ENCODE results near the gene PAK2. TPM values are rescaled to one million over a fixed set of nuclear protein-coding genes. Genes with fewer than 3 reads are reported as not detected.

PAK2 gene
- total and polyA plus RNA-seq, 9 of the 15 experiments (the other 6 are each of a cell fraction or from before 2014, with no cell fraction given): 13.2 to 72.4 (median 35.7) TPM

GRCh38 chr3:196842567-196843434, 103.1 kb downstream of the PAK2 start (continued):
- TF ChIP-seq PTBP1 (IDR thresholded peaks at IDR 0.05; ENCODE audit: low read depth, low read length): no peak
- TF ChIP-seq TAF7 (tag; IDR thresholded peaks at IDR 0.05): peak; percentile 100
- no peak for TF ChIP-seq ZNF184 (CRISPR knock-in tag; IDR thresholded peaks at IDR 0.05)
- no peak for TF ChIP-seq KHSRP (IDR thresholded peaks at IDR 0.05)
- TF ChIP-seq ZNF561 (CRISPR knock-in tag; conservative IDR thresholded peaks at IDR 0.05): peak; percentile 99
- no peak for TF ChIP-seq ZNF384 (IDR thresholded peaks at IDR 0.05; ENCODE audit: low read depth, low read length)
- TF ChIP-seq ZNF3 (CRISPR knock-in tag; IDR thresholded peaks at IDR 0.05): peak; percentile 89
- no peak for TF ChIP-seq KDM4B (IDR thresholded peaks at IDR 0.05; ENCODE audit: borderline replicate concordance in 2 of 2, low read depth in 1 of 2)
- TF ChIP-seq, protein P1, sequence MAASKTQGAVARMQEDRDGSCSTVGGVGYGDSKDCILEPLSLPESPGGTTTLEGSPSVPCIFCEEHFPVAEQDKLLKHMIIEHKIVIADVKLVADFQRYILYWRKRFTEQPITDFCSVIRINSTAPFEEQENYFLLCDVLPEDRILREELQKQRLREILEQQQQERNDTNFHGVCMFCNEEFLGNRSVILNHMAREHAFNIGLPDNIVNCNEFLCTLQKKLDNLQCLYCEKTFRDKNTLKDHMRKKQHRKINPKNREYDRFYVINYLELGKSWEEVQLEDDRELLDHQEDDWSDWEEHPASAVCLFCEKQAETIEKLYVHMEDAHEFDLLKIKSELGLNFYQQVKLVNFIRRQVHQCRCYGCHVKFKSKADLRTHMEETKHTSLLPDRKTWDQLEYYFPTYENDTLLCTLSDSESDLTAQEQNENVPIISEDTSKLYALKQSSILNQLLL (CRISPR knock-in tag; IDR thresholded peaks at IDR 0.05; ENCODE audit: borderline replicate concordance): no peak
- TF ChIP-seq PRMT5 (CRISPR knock-in tag; IDR thresholded peaks at IDR 0.05): no peak
- TF ChIP-seq HDGF (IDR thresholded peaks at IDR 0.05): no peak
- TF ChIP-seq, protein P2, sequence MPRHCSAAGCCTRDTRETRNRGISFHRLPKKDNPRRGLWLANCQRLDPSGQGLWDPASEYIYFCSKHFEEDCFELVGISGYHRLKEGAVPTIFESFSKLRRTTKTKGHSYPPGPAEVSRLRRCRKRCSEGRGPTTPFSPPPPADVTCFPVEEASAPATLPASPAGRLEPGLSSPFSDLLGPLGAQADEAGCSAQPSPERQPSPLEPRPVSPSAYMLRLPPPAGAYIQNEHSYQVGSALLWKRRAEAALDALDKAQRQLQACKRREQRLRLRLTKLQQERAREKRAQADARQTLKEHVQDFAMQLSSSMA (CRISPR knock-in tag; IDR thresholded peaks at IDR 0.05): peak; percentile 93
- TF ChIP-seq, protein P3, sequence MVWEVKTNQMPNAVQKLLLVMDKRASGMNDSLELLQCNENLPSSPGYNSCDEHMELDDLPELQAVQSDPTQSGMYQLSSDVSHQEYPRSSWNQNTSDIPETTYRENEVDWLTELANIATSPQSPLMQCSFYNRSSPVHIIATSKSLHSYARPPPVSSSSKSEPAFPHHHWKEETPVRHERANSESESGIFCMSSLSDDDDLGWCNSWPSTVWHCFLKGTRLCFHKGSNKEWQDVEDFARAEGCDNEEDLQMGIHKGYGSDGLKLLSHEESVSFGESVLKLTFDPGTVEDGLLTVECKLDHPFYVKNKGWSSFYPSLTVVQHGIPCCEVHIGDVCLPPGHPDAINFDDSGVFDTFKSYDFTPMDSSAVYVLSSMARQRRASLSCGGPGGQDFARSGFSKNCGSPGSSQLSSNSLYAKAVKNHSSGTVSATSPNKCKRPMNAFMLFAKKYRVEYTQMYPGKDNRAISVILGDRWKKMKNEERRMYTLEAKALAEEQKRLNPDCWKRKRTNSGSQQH (CRISPR knock-in tag; IDR thresholded peaks at IDR 0.05): peak; percentile 99
- TF ChIP-seq XRCC3 (IDR thresholded peaks at IDR 0.05): no peak
- TF ChIP-seq EP300 (IDR thresholded peaks at IDR 0.05; ENCODE audit: low read length): peak; percentile 88
- no peak for TF ChIP-seq ZNF146 (CRISPR knock-in tag; IDR thresholded peaks at IDR 0.05; ENCODE audit: unreplicated experiment)
- TF ChIP-seq ZNF589 (CRISPR knock-in tag; IDR thresholded peaks at IDR 0.05; ENCODE audit: low read depth): peak; percentile 100
- TF ChIP-seq, protein P4, sequence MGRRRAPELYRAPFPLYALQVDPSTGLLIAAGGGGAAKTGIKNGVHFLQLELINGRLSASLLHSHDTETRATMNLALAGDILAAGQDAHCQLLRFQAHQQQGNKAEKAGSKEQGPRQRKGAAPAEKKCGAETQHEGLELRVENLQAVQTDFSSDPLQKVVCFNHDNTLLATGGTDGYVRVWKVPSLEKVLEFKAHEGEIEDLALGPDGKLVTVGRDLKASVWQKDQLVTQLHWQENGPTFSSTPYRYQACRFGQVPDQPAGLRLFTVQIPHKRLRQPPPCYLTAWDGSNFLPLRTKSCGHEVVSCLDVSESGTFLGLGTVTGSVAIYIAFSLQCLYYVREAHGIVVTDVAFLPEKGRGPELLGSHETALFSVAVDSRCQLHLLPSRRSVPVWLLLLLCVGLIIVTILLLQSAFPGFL (CRISPR knock-in tag; IDR thresholded peaks at IDR 0.05): no peak
- peak; percentile 64 to 100 for TF ChIP-seq MAZ (CRISPR knock-in tag; conservative IDR thresholded peaks at IDR 0.05 in 1 of 2, IDR thresholded peaks at IDR 0.05 in 1 of 2)
- no peak; the same call in 1 of the 2 replicates for TF ChIP-seq PHF21A (IDR thresholded peaks at IDR 0.05; ENCODE audit: borderline replicate concordance, low read depth)
- no peak for TF ChIP-seq SNRNP70 (optimal IDR thresholded peaks at IDR 0.05; ENCODE audit: low read depth, low read length)
